ENCODE measurements around the gene WNT7B. TPM values are rescaled to one million over a fixed set of nuclear protein-coding genes. Genes with fewer than 3 reads are reported as not detected.

WNT7B gene
- polyA plus RNA-seq, 4 donors = 0.03 to 0.22 (median 0.03) TPM; not detected in 1

DNA sequence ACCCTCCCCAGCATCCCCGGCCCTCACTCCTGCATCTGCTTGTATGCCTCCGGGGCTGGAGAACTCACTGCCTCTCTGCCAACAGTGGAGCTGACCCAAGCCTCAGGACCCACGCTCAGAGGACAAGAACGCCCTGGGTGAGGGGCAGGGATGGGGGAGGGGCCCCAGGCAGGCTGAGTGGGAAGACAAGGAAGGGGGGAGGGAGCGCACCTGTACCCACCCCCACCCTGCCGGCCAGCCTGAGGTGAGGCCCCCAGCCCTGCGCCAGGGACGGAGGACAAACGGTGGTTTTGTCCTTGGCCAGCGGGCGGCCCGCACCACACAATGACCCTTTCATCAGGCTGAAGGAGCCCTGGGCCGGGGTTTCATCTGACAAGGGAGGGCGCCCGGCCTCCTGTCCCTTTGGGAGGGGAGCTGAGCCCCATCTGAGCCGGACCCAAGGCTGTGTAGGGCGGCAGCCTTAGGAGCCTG is 10.0 kb downstream of the WNT7B start:
- Histone ChIP-seq H3K36me3 (ENCODE audit: control insufficient read depth in 3 of 3, insufficient read depth in 2 of 3, low read depth in 1 of 3, low read length in 3 of 3) (no peaks in the 10 kb centered on the region), H3K4me1 (ENCODE audit: control insufficient read depth in 3 of 3, insufficient read depth in 2 of 3, low read depth in 1 of 3, low read length in 2 of 3) (peaks cover 0 to 4% (median 0%) of the 10 kb centered on the region in 3 donors), H3K27me3 (ENCODE audit: control insufficient read depth in 3 of 3, insufficient read depth in 3 of 3, low read length in 3 of 3) (peaks cover 6 to 55% (median 19%) of the 10 kb centered on the region in 3 donors), H3K27ac (ENCODE audit: low read depth in 1 of 3, low read length in 2 of 3) (no peak overlapping the region), H3K9me3 (ENCODE audit: control insufficient read depth in 2 of 2, insufficient read depth in 1 of 2, low read depth in 1 of 2, low read length in 1 of 2) (no peaks in the 10 kb centered on the region), H3K4me3 (ENCODE audit: low read depth in 1 of 3, low read length in 3 of 3) (no peak overlapping the region)
- 47 to 51% (median 50%) methylated on average over 17 of the region's 17 CpGs for WGBS, 3 donors
- FAIRE-seq = no peak
- DNase-seq = no peak

- H3K4me1 ChIP-seq (ENCODE audit: control insufficient read depth in 3 of 3, insufficient read depth in 2 of 3, low read depth in 1 of 3, low read length in 2 of 3) = peaks cover 0 to 3% (median 0%) of the 10 kb centered on the region in 3 donors
- no peak for DNase-seq
- no peaks in the 10 kb centered on the region for H3K36me3 ChIP-seq (ENCODE audit: control insufficient read depth in 3 of 3, insufficient read depth in 2 of 3, low read depth in 1 of 3, low read length in 3 of 3)
- no peak for FAIRE-seq
- no peak overlapping the region for H3K27ac ChIP-seq (ENCODE audit: low read depth in 1 of 3, low read length in 2 of 3)
- H3K4me3 ChIP-seq (ENCODE audit: low read depth in 1 of 3, low read length in 3 of 3) = no peak overlapping the region
- no peaks in the 10 kb centered on the region for H3K9me3 ChIP-seq (ENCODE audit: control insufficient read depth in 2 of 2, insufficient read depth in 1 of 2, low read depth in 1 of 2, low read length in 1 of 2)
- 48 to 56% (median 50%) methylated on average over 18 to 19 of the region's 19 CpGs for WGBS, 3 donors
- peaks cover 2 to 51% (median 15%) of the 10 kb centered on the region in 3 donors for H3K27me3 ChIP-seq (ENCODE audit: control insufficient read depth in 3 of 3, insufficient read depth in 3 of 3, low read length in 3 of 3)
Measured at GRCh38 chr22:45966320-45966894, 10.6 kb downstream of the WNT7B start.

GRCh38 chr22:45965563-45965962 is 11.4 kb downstream of the WNT7B start:
- no peaks in the 10 kb centered on the region for H3K4me1 ChIP-seq (ENCODE audit: control insufficient read depth in 3 of 3, insufficient read depth in 2 of 3, low read depth in 1 of 3, low read length in 2 of 3)
- H3K27ac ChIP-seq (ENCODE audit: low read depth in 1 of 3, low read length in 2 of 3) = no peak overlapping the region
- FAIRE-seq = no peak
- DNase-seq = no peak
- H3K27me3 ChIP-seq (ENCODE audit: control insufficient read depth in 3 of 3, insufficient read depth in 3 of 3, low read length in 3 of 3) = peaks cover 0 to 43% (median 14%) of the 10 kb centered on the region in 3 donors
- no peaks in the 10 kb centered on the region for H3K36me3 ChIP-seq (ENCODE audit: control insufficient read depth in 3 of 3, insufficient read depth in 2 of 3, low read depth in 1 of 3, low read length in 3 of 3)
- 84 to 86% (median 85%) methylated on average over 11 of the region's 11 CpGs for WGBS, 3 donors
- no peak overlapping the region for H3K4me3 ChIP-seq (ENCODE audit: low read depth in 1 of 3, low read length in 3 of 3)
- no peaks in the 10 kb centered on the region for H3K9me3 ChIP-seq (ENCODE audit: control insufficient read depth in 2 of 2, insufficient read depth in 1 of 2, low read depth in 1 of 2, low read length in 1 of 2)

DNA sequence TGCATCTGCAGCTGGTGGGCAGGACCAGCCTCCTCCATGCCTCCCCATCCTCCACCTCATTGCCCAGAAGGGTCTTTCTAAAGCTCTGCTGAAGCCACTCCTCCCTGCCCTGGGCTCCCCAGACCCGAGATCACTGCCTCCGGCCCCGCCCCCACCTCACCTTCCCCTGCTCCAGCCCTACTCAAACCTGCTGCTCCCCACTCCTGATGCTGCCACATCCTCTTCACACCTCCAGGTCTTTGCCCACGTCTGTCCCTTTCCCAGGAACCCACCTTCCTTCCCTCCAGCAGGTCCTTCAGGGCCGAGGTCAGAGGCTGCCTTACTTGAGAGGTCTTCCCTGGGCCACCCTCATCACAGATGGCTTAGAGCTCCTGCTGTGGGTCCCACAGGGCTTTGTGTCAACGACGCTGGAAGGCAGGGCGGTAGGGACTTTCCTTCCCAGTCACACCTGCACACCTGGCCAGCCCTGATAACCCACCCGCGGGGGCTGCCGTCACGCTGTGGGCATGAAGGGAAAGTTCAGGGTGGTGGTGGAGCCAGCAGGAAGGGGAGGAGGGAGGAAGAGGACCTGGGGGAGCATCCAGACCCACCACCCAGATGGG is 11.9 kb downstream of the WNT7B start:
- no peaks in the 10 kb centered on the region for H3K36me3 ChIP-seq (ENCODE audit: control insufficient read depth in 3 of 3, insufficient read depth in 2 of 3, low read depth in 1 of 3, low read length in 3 of 3)
- H3K4me1 ChIP-seq (ENCODE audit: control insufficient read depth in 3 of 3, insufficient read depth in 2 of 3, low read depth in 1 of 3, low read length in 2 of 3) = no peaks in the 10 kb centered on the region
- H3K4me3 ChIP-seq (ENCODE audit: low read depth in 1 of 3, low read length in 3 of 3) = no peak overlapping the region
- DNase-seq (no peak), FAIRE-seq (no peak)
- 21 to 44% (median 34%) methylated on average over 12 of the region's 12 CpGs for WGBS, 3 donors
- peaks cover 0 to 37% (median 12%) of the 10 kb centered on the region in 3 donors for H3K27me3 ChIP-seq (ENCODE audit: control insufficient read depth in 3 of 3, insufficient read depth in 3 of 3, low read length in 3 of 3)
- no peaks in the 10 kb centered on the region for H3K9me3 ChIP-seq (ENCODE audit: control insufficient read depth in 2 of 2, insufficient read depth in 1 of 2, low read depth in 1 of 2, low read length in 1 of 2)
- no peak overlapping the region for H3K27ac ChIP-seq (ENCODE audit: low read depth in 1 of 3, low read length in 2 of 3)

DNA sequence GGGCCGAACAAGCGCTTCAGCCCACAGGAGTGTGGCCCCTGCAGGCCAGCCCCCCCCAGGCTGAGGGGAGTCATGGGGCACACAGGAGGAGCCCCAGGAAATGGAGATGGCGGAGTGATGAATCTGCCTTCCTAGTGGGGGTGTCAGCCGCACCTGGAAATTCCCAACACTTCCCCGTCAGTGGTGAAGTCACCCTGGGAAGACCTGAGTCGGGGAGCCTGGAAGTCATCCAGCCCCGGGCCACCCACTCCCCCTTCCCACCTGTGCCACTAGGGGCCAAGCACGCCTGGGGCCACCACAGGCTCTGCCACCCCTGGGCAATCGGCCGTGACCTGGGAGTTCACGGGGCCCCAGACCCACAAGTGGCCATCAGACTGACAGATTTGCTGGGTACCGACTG is 12.6 kb downstream of the WNT7B start:
- 74 to 81% (median 80%) methylated on average over 11 to 12 of the region's 12 CpGs for WGBS, 3 donors
- H3K4me3 ChIP-seq (ENCODE audit: low read depth in 1 of 3, low read length in 3 of 3) = no peak overlapping the region
- no peaks in the 10 kb centered on the region for H3K36me3 ChIP-seq (ENCODE audit: control insufficient read depth in 3 of 3, insufficient read depth in 2 of 3, low read depth in 1 of 3, low read length in 3 of 3)
- peaks cover 0 to 31% (median 8%) of the 10 kb centered on the region in 3 donors for H3K27me3 ChIP-seq (ENCODE audit: control insufficient read depth in 3 of 3, insufficient read depth in 3 of 3, low read length in 3 of 3)
- FAIRE-seq (no peak), DNase-seq (no peak)
- no peaks in the 10 kb centered on the region for H3K9me3 ChIP-seq (ENCODE audit: control insufficient read depth in 2 of 2, insufficient read depth in 1 of 2, low read depth in 1 of 2, low read length in 1 of 2)
- H3K4me1 ChIP-seq (ENCODE audit: control insufficient read depth in 3 of 3, insufficient read depth in 2 of 3, low read depth in 1 of 3, low read length in 2 of 3) = no peaks in the 10 kb centered on the region
- H3K27ac ChIP-seq (ENCODE audit: low read depth in 1 of 3, low read length in 2 of 3) = no peak overlapping the region

DNA sequence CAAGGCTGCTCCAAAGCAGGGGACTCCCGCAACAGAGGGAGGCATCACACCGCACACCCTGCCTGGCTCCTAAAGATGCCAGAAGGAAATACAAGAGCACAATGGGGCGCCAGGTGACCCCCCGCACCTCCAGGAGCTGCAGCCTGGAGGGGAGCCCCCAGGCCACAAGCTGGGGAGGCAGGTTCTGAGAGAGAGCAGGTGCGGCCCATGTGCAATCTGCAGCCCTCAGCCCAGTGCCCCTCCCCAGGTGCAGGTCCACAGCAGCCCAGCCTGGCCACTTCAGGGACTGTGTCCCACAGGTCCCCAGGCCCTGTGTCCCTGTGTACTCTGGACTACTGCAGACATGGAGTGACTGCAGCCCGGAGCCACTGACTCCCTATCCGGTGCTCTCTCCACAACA is 13.1 kb downstream of the WNT7B start:
- FAIRE-seq (no peak), DNase-seq (no peak)
- Histone ChIP-seq H3K27ac (ENCODE audit: low read depth in 1 of 3, low read length in 2 of 3) (no peak overlapping the region), H3K4me3 (ENCODE audit: low read depth in 1 of 3, low read length in 3 of 3) (no peak overlapping the region), H3K27me3 (ENCODE audit: control insufficient read depth in 3 of 3, insufficient read depth in 3 of 3, low read length in 3 of 3) (peaks cover 0 to 27% (median 6%) of the 10 kb centered on the region in 3 donors), H3K36me3 (ENCODE audit: control insufficient read depth in 3 of 3, insufficient read depth in 2 of 3, low read depth in 1 of 3, low read length in 3 of 3) (no peaks in the 10 kb centered on the region), H3K9me3 (ENCODE audit: control insufficient read depth in 2 of 2, insufficient read depth in 1 of 2, low read depth in 1 of 2, low read length in 1 of 2) (no peaks in the 10 kb centered on the region), H3K4me1 (ENCODE audit: control insufficient read depth in 3 of 3, insufficient read depth in 2 of 3, low read depth in 1 of 3, low read length in 2 of 3) (no peaks in the 10 kb centered on the region)
- 77 to 86% (median 85%) methylated on average over 7 of the region's 7 CpGs for WGBS, 3 donors

GRCh38 chr22:45962756-45963324 is 14.1 kb downstream of the WNT7B start:
- Histone ChIP-seq H3K9me3 (ENCODE audit: control insufficient read depth in 2 of 2, insufficient read depth in 1 of 2, low read depth in 1 of 2, low read length in 1 of 2) (no peaks in the 10 kb centered on the region), H3K36me3 (ENCODE audit: control insufficient read depth in 3 of 3, insufficient read depth in 2 of 3, low read depth in 1 of 3, low read length in 3 of 3) (no peaks in the 10 kb centered on the region), H3K4me1 (ENCODE audit: control insufficient read depth in 3 of 3, insufficient read depth in 2 of 3, low read depth in 1 of 3, low read length in 2 of 3) (no peaks in the 10 kb centered on the region), H3K27me3 (ENCODE audit: control insufficient read depth in 3 of 3, insufficient read depth in 3 of 3, low read length in 3 of 3) (peaks cover 0 to 21% (median 3%) of the 10 kb centered on the region in 3 donors), H3K27ac (ENCODE audit: low read depth in 1 of 3, low read length in 2 of 3) (no peak overlapping the region), H3K4me3 (ENCODE audit: low read depth in 1 of 3, low read length in 3 of 3) (no peak overlapping the region)
- FAIRE-seq (no peak), DNase-seq (no peak)
- 55 to 73% (median 65%) methylated on average over 9 to 12 of the region's 12 CpGs for WGBS, 3 donors

- no peak for DNase-seq
- FAIRE-seq = no peak
- WGBS, 3 donors = 22 to 70% (median 60%) methylated on average over 1 of the region's 1 CpG
- H3K36me3 ChIP-seq (ENCODE audit: control insufficient read depth in 3 of 3, insufficient read depth in 2 of 3, low read depth in 1 of 3, low read length in 3 of 3) = no peaks in the 10 kb centered on the region
- H3K9me3 ChIP-seq (ENCODE audit: control insufficient read depth in 2 of 2, insufficient read depth in 1 of 2, low read depth in 1 of 2, low read length in 1 of 2) = no peaks in the 10 kb centered on the region
- peaks cover 0 to 17% (median 3%) of the 10 kb centered on the region in 3 donors for H3K27me3 ChIP-seq (ENCODE audit: control insufficient read depth in 3 of 3, insufficient read depth in 3 of 3, low read length in 3 of 3)
- H3K27ac ChIP-seq (ENCODE audit: low read depth in 1 of 3, low read length in 2 of 3) = no peak overlapping the region
- H3K4me1 ChIP-seq (ENCODE audit: control insufficient read depth in 3 of 3, insufficient read depth in 2 of 3, low read depth in 1 of 3, low read length in 2 of 3) = no peaks in the 10 kb centered on the region
- no peak overlapping the region for H3K4me3 ChIP-seq (ENCODE audit: low read depth in 1 of 3, low read length in 3 of 3)
Measured at GRCh38 chr22:45962434-45962718, 14.6 kb downstream of the WNT7B start.
